ENCODE results near the gene FUT8.

- TF ChIP-seq SUZ12 (IDR thresholded peaks at IDR 0.05; ENCODE audit: extremely low read depth, insufficient read depth, insufficient read length), result no peak
- no peak for TF ChIP-seq YY1 (IDR thresholded peaks at IDR 0.05; ENCODE audit: insufficient read depth, insufficient read length)
These were observed 338.4 kb downstream of the FUT8 start for GRCh38 chr14:65750906-65751305.
